OCI-M1 (cell line): ENCODE measurements around the gene DCC.
A peak's percentile ranks its signal among the peaks of the same experiment; 100 is the strongest.
"Not testable (repeated sequence)": the region's sequence is repeated elsewhere in the genome, so short reads cannot be mapped to it uniquely, and the experiment has no call there.

ENCODE experiments used
- DNase-seq: peaks from one replicate; lab custom pipeline; 2025; lab: John Stamatoyannopoulos, UW

Gene DCC

GRCh38 chr18:53417003-53417402, 1077.0 kb downstream of the DCC start:
- no peak for DNase-seq

- no peak for DNase-seq
Observed at GRCh38 chr18:53421869-53422268, 1081.9 kb downstream of the DCC start.

- no peak for DNase-seq
Observed at GRCh38 chr18:53422896-53423295, 1082.9 kb downstream of the DCC start.

- peak; percentile 39 for DNase-seq
Observed at GRCh38 chr18:53426666-53427184, 1086.7 kb downstream of the DCC start.

DNA sequence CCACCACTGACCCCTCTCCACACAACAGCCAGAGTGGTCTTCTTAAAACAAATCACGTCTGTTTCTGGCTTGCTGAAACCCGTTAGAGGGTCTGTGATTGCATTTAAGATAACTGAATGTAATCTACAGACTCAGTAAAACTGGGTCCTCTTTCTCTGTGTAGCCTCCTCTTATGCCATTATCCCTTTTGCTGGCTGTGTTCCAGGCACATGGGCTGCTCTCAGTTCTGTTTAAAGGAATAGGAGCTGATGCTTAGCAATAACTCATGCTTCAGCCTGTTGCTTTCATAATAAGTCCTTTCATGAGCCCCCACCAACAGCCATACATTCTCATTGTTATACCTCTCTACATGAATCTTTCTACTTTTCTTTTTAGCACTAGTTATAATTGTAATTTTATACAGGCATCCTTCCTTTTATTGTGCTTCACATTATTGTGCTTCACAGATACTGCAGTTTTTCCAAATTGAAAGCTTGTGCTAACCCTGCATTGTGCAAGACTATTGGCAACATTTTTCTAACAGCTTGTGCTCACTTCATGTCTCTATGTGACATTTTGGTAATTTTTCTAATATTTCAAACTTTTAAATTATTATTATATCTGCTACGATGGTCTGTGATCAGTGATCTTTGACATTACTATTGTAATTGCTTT, 1101.9 kb downstream of the DCC start:
- no peak for DNase-seq

GRCh38 chr18:53442415-53442783, 1102.4 kb downstream of the DCC start:
- DNase-seq: no peak

GRCh38 chr18:53443336-53443735, 1103.3 kb downstream of the DCC start:
- no peak for DNase-seq

DNA sequence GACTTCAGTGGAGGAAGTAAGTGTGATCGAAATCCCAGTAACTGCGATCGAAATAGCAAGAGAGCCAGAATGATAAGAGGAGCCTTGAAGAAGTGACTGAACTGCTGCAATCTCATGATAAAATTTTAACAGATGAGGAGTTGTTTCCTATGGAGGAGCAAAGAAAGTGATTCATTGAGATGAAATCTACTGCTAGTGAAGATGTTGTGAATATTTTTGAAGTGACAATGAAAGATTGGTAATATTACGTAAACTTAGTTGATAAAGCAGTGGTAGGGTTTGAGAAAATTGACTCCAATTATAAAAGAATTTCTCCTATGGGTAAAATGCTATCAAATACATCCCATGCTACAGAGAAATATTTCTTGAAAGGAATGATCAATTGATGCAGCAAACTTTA, 1103.8 kb downstream of the DCC start:
- no peak for DNase-seq

DNA sequence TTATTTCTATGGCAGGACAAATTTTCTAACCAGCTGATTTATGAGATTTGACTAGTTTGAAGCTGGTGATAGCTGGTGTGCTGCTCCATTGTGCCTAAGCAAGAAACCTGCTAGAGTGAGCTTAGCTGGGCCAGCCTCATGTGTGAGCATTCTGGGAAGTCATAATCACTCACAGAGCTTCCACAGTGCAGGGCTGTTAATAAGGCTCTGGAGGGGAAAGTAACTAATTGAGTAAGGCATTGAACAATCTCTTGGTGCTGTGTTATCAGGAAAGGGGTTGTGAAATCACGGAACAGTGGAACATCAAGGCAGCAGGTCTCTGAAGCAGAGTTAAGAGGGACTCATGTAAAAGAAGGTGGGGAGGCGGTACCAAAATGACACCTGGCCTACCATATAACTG, 1111.9 kb downstream of the DCC start:
- DNase-seq: no peak

- peak; percentile 73 for DNase-seq
Observed at GRCh38 chr18:53457068-53457467, 1117.1 kb downstream of the DCC start.

- DNase-seq: no peak
Observed at GRCh38 chr18:53458268-53458667, 1118.3 kb downstream of the DCC start.

GRCh38 chr18:53458944-53459580, 1119.1 kb downstream of the DCC start:
- no peak for DNase-seq

DNA sequence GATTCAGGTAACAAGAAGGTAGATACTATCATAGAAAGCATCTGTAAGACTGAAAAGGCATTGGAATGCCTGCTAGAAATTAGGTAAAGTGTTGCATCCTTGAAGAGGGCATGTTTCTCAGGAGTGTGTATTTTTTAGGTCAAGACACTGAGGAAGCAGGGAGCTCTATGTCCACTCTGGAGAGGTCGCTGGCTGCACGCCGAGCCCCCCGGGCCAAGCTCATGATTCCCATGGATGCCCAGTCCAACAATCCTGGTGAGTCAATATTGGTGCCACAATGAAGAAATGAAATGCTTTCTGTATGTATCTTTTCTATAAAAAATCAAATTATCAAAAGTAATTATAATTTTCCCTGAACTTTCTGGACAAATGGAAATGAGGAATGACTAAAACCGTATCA, 1127.8 kb downstream of the DCC start:
- DNase-seq: no peak

DNA sequence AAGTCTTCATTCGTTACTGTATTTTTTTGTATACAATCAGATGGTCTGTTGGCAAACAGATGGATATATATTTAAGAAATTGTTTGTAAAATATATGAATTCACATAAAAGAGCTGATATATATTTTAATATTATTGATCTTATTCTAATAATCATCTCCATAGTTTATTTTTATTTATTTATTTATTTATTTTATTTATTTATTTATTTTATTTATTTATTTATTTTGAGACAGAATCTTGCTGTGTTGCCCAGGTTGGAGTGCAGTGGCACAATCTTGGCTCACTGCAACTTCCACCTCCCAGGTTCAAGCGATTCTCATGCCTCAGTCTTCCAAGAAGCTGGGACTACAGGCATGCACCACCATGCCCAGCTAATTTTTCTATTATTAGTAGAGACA, 1128.2 kb downstream of the DCC start:
- not testable (repeated sequence) for DNase-seq

DNA sequence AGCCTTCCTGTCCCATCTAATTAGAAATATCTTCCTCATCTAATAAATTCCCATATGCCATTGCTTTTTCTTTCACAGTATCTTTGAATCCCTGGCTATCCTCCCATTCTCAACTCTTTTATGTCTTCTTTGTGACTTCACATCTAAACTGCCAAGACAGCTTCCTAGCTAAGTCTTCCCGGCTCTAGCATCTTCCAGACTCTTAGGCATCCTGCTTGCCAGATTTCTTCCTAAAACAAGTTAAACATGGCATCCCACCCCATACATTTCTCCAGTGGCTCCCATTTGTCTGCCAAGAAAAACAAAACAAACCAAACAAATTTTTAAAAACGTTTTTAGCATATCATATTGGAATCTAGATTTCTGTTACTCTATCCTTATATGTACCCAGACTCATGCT, 1132.5 kb downstream of the DCC start:
- DNase-seq: no peak

GRCh38 chr18:53478155-53478554, 1138.2 kb downstream of the DCC start:
- peak; percentile 72 for DNase-seq

DNA sequence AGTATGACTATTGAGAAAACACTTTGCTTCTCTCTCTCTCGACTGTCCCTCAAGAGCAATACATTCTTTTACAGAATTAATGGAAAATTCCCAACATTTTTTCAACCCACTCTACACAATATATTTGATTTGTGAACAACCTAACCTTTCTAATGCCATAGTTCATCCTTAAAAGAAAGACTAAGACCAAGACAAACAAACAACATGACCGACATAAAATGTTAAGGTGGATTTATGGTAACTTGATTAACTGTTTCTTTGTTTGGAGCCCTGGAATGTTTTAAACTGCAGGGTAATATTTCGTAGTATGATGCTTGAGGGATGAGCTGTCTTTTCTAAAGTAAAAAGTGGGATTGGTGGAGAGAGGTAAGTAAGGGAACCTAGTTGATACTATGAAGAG, 1146.3 kb downstream of the DCC start:
- no peak for DNase-seq

- DNase-seq: no peak
Observed at GRCh38 chr18:53489266-53489665, 1149.3 kb downstream of the DCC start.

- no peak for DNase-seq
Observed at GRCh38 chr18:53490019-53490418, 1150.0 kb downstream of the DCC start.

- DNase-seq: no peak
Observed at GRCh38 chr18:53496028-53496427, 1156.0 kb downstream of the DCC start.

DNA sequence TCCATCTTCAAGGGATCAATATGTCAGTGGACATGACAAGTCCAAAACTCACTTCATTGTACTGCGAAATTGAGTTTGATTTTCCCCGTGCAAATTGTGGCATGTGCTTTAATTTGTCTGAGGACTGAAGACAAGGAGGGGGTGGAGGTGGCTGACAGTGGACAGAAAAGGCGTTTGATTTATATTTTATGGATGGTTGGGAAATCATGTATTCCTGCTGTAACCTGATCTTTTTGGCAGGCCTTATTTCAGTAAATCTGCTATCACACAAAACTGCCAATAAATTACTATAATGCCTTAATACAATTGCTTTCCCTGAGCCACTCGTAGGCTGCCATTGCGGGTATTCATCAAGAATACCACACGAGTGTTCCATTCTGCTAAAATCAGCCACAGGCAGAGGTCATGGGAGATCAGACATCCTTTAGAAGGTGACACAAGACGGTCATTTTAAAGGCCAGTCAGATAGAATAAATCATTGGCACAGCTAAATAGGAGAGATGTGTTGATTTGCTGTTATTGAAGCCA, 1164.0 kb downstream of the DCC start:
- no peak for DNase-seq

DNA sequence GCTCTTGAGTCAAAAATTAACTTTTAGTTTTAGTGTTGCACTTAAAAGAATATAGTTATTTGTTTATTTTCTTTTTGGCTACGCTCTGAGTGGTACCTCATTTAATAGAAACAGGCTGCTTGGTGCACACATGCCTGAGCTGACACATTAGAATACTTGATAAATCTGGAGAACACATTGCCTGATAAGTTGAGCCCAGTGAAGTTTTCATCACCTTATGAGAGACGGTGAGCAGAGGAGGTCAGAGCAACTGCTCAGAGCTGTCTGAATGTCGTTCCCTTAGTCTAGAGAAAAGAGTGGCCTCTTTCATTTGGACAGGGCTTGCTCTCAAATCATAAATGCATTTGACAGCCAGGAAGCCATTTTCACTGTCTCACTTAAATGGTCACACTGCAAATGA, 1168.5 kb downstream of the DCC start:
- no peak for DNase-seq

- no peak for DNase-seq
Observed at GRCh38 chr18:53509886-53510285, 1169.9 kb downstream of the DCC start.

DNA sequence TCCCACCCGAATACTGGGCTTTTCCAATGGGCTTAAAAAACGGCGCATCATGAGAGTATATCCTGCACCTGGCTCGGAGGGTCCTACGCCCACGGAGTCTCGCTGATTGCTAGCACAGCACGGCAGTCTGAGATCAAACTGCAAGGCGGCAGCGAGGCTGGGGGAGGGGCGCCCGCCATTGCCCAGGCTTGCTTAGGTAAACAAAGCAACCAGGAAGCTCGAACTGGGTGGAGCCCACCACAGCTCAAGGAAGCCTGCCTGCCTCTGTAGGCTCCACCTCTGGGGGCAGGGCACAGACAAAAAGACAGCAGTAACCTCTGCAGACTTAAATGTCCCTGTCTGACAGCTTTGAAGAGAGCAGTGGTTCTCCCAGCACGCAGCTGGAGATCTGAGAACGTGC, 1171.7 kb downstream of the DCC start:
- not testable (repeated sequence) for DNase-seq
